ENCODE results near the gene RAE1. TPM values are rescaled to one million over a fixed set of nuclear protein-coding genes. Genes with fewer than 3 reads are reported as not detected.

RAE1 gene
- total RNA-seq, 1 experiment from 2014 or later = 34.5 TPM

DNA sequence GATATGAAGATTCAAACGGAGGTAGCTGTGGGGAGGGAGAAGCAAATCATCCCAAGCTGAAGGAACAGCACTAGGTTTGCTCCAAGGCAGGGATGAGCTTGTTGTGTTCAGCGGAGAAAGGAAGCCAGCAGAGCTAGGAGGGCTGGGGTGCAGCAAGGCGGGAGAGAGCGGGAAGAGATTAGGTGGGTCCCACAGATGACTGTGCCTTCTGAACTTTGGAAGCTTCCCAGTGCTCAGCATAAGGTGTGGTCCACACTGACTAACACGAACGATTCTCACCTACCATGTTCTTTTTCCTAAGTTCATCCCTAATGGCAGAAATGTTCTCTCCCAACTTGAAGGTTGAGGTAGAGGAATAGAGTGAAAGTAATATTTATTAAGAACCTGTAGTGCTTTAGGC is 1.2 kb downstream of the RAE1 start:
- no peak for ATAC-seq
- DNase-seq (ENCODE audit: low read depth, low spot score) = no peak
- Histone ChIP-seq H3K4me1 (ENCODE audit: control insufficient read depth, insufficient read depth, low read length) (peaks cover 8% of the 10 kb centered on the region), H3K4me3 (ENCODE audit: low read depth in 2 of 2, low read length in 2 of 2) (peak overlapping the region; percentile 94 to 100), H3K9me3 (ENCODE audit: control insufficient read depth, insufficient read depth, low read depth, low read length) (no peaks in the 10 kb centered on the region), H3K27ac (ENCODE audit: low read length) (peak overlapping the region; percentile 91), H3K27me3 (ENCODE audit: control insufficient read depth, insufficient read depth, low read length) (no peaks in the 10 kb centered on the region), H3K36me3 (ENCODE audit: control insufficient read depth, insufficient read depth, low read length) (peaks cover 40% of the 10 kb centered on the region)
- POLR2A ChIA-PET = interaction anchor here (0.6 kb wide), 1 partner anchor 802 kb away, joined by 3 read pairs; no protein-coding TSS in a partner anchor
- CTCF ChIA-PET = no interaction called here
- in situ Hi-C loops (cut with HindIII; ENCODE audit: low pct_unique_long_range_greater_than_20kb, low sequenced_read_pairs) = no loop called here
- no TSS peak for BruUV-seq (replicated peaks)
- TF ChIP-seq POLR2AphosphoS5 (IDR thresholded peaks at IDR 0.05; ENCODE audit: low read depth, low read length) = no peak
- no peak for TF ChIP-seq SIN3A (IDR thresholded peaks at IDR 0.05; ENCODE audit: borderline replicate concordance, insufficient read depth, low read depth, low read length)
- no peak for TF ChIP-seq TCF7L2 (IDR thresholded peaks at IDR 0.05; ENCODE audit: low read depth, low read length)
- no peak for TF ChIP-seq CTCF (IDR thresholded peaks at IDR 0.05)
- no peak for TF ChIP-seq REST (IDR thresholded peaks at IDR 0.05; ENCODE audit: insufficient read depth in 1 of 2, low read depth in 2 of 2, low read length in 1 of 2)
- intact Hi-C loops (cut with micrococcal nuclease; ENCODE audit: unreplicated experiment) = no loop called here

DNA sequence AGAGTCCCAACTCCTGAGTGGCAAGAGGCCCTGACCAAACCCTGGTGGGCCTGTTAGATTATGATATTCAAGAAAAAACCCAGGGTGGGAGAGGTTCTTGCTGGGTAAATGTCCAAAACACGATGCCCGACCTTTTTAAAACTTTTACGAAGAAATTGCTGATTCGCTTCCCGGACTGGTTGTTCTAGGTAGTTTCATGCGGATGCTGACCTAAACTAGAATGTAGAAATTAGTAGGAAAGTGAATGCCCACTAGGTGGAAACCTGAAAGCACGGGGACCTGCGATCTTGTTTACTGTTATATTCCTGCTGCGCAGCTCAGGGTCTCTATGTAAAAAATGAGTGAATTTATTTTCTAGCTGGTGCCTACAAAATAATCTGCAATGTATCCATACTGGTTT is 2.3 kb downstream of the RAE1 start:
- H3K27me3 ChIP-seq (ENCODE audit: control insufficient read depth, insufficient read depth, low read length) = no peaks in the 10 kb centered on the region
- in situ Hi-C loops (cut with HindIII; ENCODE audit: low pct_unique_long_range_greater_than_20kb, low sequenced_read_pairs) (no loop called here), intact Hi-C loops (cut with micrococcal nuclease; ENCODE audit: unreplicated experiment) (no loop called here)
- ChIA-PET CTCF (no interaction called here), POLR2A (no interaction called here)
- H3K4me3 ChIP-seq (ENCODE audit: low read depth in 2 of 2, low read length in 2 of 2) = no peak overlapping the region
- DNase-seq (ENCODE audit: low read depth, low spot score) (no peak), ATAC-seq (no peak)
- no peak overlapping the region for H3K27ac ChIP-seq (ENCODE audit: low read length)
- peaks cover 40% of the 10 kb centered on the region for H3K36me3 ChIP-seq (ENCODE audit: control insufficient read depth, insufficient read depth, low read length)
- H3K4me1 ChIP-seq (ENCODE audit: control insufficient read depth, insufficient read depth, low read length) = peaks cover 8% of the 10 kb centered on the region
- TF ChIP-seq POLR2AphosphoS5 (IDR thresholded peaks at IDR 0.05; ENCODE audit: low read depth, low read length) (no peak), CTCF (IDR thresholded peaks at IDR 0.05) (no peak; the same call in 1 of the 2 replicates), TCF7L2 (IDR thresholded peaks at IDR 0.05; ENCODE audit: low read depth, low read length) (no peak), REST (IDR thresholded peaks at IDR 0.05; ENCODE audit: insufficient read depth in 1 of 2, low read depth in 2 of 2, low read length in 1 of 2) (no peak), SIN3A (IDR thresholded peaks at IDR 0.05; ENCODE audit: borderline replicate concordance, insufficient read depth, low read depth, low read length) (no peak)
- no TSS peak for BruUV-seq (replicated peaks)
- H3K9me3 ChIP-seq (ENCODE audit: control insufficient read depth, insufficient read depth, low read depth, low read length) = no peaks in the 10 kb centered on the region
